ENCODE results near the gene ATL2.

Gene ATL2

GRCh38 chr2:38265461-38265860 is 111.6 kb downstream of the ATL2 start:
- peak overlapping the region; percentile 97 to 99 (median 98) for H3K27ac Mint-ChIP-seq
- H3K9me3 Mint-ChIP-seq, result no peaks in the 10 kb centered on the region
- H3K27me3 Mint-ChIP-seq (ENCODE audit: low read depth), result peaks cover 15% of the 10 kb centered on the region
- TF ChIP-seq CTCF (IDR thresholded peaks at IDR 0.05; ENCODE audit: unreplicated experiment in 3 of 3), result no peak
- peaks cover 47% of the 10 kb centered on the region for H3K4me1 Mint-ChIP-seq
- H3K4me3 Mint-ChIP-seq, result no peak overlapping the region
- H3K36me3 Mint-ChIP-seq (ENCODE audit: low read depth), result no peaks in the 10 kb centered on the region

GRCh38 chr2:38264396-38265221 is 112.5 kb downstream of the ATL2 start:
- Mint-ChIP-seq H3K4me3 (peak overlapping the region in 2 of 3 experiments; percentile 8 to 19), H3K4me1 (peaks cover 47% of the 10 kb centered on the region), H3K27ac (peak overlapping the region; percentile 97 to 99 (median 98)), H3K27me3 (ENCODE audit: low read depth) (peaks cover 15% of the 10 kb centered on the region), H3K9me3 (no peaks in the 10 kb centered on the region), H3K36me3 (ENCODE audit: low read depth) (no peaks in the 10 kb centered on the region)
- no peak for TF ChIP-seq CTCF (IDR thresholded peaks at IDR 0.05; ENCODE audit: unreplicated experiment in 3 of 3)

GRCh38 chr2:38263293-38263692 is 113.8 kb downstream of the ATL2 start:
- TF ChIP-seq CTCF (IDR thresholded peaks at IDR 0.05; ENCODE audit: unreplicated experiment in 3 of 3), result no peak
- Mint-ChIP-seq H3K36me3 (ENCODE audit: low read depth) (no peaks in the 10 kb centered on the region), H3K4me3 (no peak overlapping the region), H3K27ac (peak overlapping the region; percentile 97 to 99 (median 98)), H3K9me3 (no peaks in the 10 kb centered on the region), H3K4me1 (peaks cover 47% of the 10 kb centered on the region), H3K27me3 (ENCODE audit: low read depth) (peaks cover 15% of the 10 kb centered on the region)

GRCh38 chr2:38262069-38262871 is 114.8 kb downstream of the ATL2 start:
- no peaks in the 10 kb centered on the region for H3K36me3 Mint-ChIP-seq (ENCODE audit: low read depth)
- peaks cover 11% of the 10 kb centered on the region for H3K27me3 Mint-ChIP-seq (ENCODE audit: low read depth)
- TF ChIP-seq CTCF (IDR thresholded peaks at IDR 0.05; ENCODE audit: unreplicated experiment in 3 of 3), result no peak
- peak overlapping the region; percentile 67 to 99 (median 98) for H3K27ac Mint-ChIP-seq
- H3K9me3 Mint-ChIP-seq, result no peaks in the 10 kb centered on the region
- H3K4me1 Mint-ChIP-seq, result peaks cover 47% of the 10 kb centered on the region
- H3K4me3 Mint-ChIP-seq, result no peak overlapping the region

- Mint-ChIP-seq H3K4me1 (peaks cover 47% of the 10 kb centered on the region), H3K9me3 (no peaks in the 10 kb centered on the region), H3K36me3 (ENCODE audit: low read depth) (no peaks in the 10 kb centered on the region), H3K27me3 (ENCODE audit: low read depth) (peaks cover 11% of the 10 kb centered on the region), H3K4me3 (no peak overlapping the region), H3K27ac (peak overlapping the region; percentile 67 to 99 (median 77))
- TF ChIP-seq CTCF (IDR thresholded peaks at IDR 0.05; ENCODE audit: unreplicated experiment in 3 of 3), result no peak
Observed at GRCh38 chr2:38261569-38262068, 115.5 kb downstream of the ATL2 start.
